Measurements from ENCODE around the gene BMP6.
"Not testable (repeated sequence)": the region's sequence is repeated elsewhere in the genome, so short reads cannot be mapped to it uniquely, and the experiment has no call there.

The BMP6 gene

GRCh38 chr6:7797386-7797785, 71.5 kb downstream of the BMP6 start:
- DNase-seq = no peak

- no peak for DNase-seq
Measured at GRCh38 chr6:7798751-7799150, 72.9 kb downstream of the BMP6 start.

GRCh38 chr6:7802662-7803061, 76.8 kb downstream of the BMP6 start:
- no peak for DNase-seq

GRCh38 chr6:7803214-7803613, 77.3 kb downstream of the BMP6 start:
- no peak for DNase-seq

- no peak for DNase-seq
Measured at GRCh38 chr6:7805078-7805849, 79.4 kb downstream of the BMP6 start.

- DNase-seq = no peak
Measured at GRCh38 chr6:7805850-7806214, 79.9 kb downstream of the BMP6 start.

- no peak for DNase-seq
Measured at GRCh38 chr6:7806711-7807110, 80.8 kb downstream of the BMP6 start.

GRCh38 chr6:7809346-7809745, 83.4 kb downstream of the BMP6 start:
- DNase-seq = no peak

- no peak for DNase-seq
Measured at GRCh38 chr6:7811441-7811840, 85.5 kb downstream of the BMP6 start.

- DNase-seq = no peak
Measured at GRCh38 chr6:7812623-7813022, 86.7 kb downstream of the BMP6 start.

GRCh38 chr6:7813193-7813592, 87.3 kb downstream of the BMP6 start:
- DNase-seq = no peak

GRCh38 chr6:7813704-7814103, 87.8 kb downstream of the BMP6 start:
- DNase-seq = no peak

GRCh38 chr6:7815716-7816115, 89.8 kb downstream of the BMP6 start:
- DNase-seq = no peak

- DNase-seq = not testable (repeated sequence)
Measured at GRCh38 chr6:7817184-7817583, 91.3 kb downstream of the BMP6 start.

- no peak for DNase-seq
Measured at GRCh38 chr6:7818257-7819214, 92.6 kb downstream of the BMP6 start.

- no peak for DNase-seq
Measured at GRCh38 chr6:7819431-7820015, 93.6 kb downstream of the BMP6 start.

- DNase-seq = no peak
Measured at GRCh38 chr6:7820288-7820835, 94.5 kb downstream of the BMP6 start.

GRCh38 chr6:7821426-7821825, 95.5 kb downstream of the BMP6 start:
- DNase-seq = no peak

- DNase-seq = no peak
Measured at GRCh38 chr6:7823552-7823951, 97.7 kb downstream of the BMP6 start.

GRCh38 chr6:7825986-7826385, 100.1 kb downstream of the BMP6 start:
- DNase-seq = no peak

GRCh38 chr6:7827142-7827541, 101.2 kb downstream of the BMP6 start:
- DNase-seq = no peak

GRCh38 chr6:7828124-7828523, 102.2 kb downstream of the BMP6 start:
- no peak for DNase-seq
